Stimulated activated CD4-positive, alpha-beta T cell treated with anti-CD3 and anti-CD28 coated beads, Interleukin-12 subunit alpha, Interleukin-12 subunit beta, amount 100 ng/mL, for 4 hours (primary cell): ENCODE measurements around the gene WDR5.

ENCODE experiments used
- DNase-seq: peaks from one replicate; pipeline ENCODE4 v3.0.0-alpha.2; 2020

The WDR5 gene

GRCh38 chr9:134189470-134190231 lies 53.8 kb downstream of the WDR5 start:
- DNase-seq: no peak

GRCh38 chr9:134190232-134191121 lies 54.6 kb downstream of the WDR5 start:
- no peak for DNase-seq

GRCh38 chr9:134191455-134192209 lies 55.8 kb downstream of the WDR5 start:
- no peak for DNase-seq

DNA sequence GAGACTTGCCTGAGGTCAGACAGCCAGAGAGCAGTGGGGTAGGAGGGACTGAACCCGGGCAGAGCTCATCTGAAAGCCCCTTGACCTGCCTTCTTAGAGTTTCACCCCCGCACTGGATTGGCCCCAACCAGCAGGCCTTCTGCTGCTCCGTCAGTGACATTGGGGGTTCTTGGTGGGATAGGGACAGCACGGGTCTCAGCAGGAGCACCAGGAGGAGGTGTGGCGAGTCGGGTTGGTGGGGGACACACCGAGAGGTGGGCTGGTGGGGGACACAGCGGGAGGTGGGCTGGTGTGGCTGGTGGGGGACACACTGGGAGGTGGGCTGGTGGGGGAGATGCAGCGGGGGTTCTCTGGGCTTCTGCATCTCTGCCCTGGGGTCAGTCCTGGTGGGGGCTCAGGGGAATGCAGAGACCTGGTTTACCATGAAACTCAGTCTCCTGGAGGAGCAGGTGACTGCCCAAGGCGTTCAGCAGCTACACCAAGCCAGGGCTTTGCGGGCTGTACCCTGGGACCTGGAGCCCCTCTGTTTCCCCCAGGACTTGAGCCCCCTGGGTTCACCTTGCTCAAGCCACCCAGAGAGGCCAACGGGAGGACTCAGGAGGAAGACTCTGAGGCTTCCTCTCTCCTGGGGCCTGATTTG lies 56.5 kb downstream of the WDR5 start:
- DNase-seq: no peak

- DNase-seq: no peak
Observed at GRCh38 chr9:134192951-134193731, 57.3 kb downstream of the WDR5 start.

- DNase-seq: no peak
Observed at GRCh38 chr9:134193912-134194535, 58.1 kb downstream of the WDR5 start.

DNA sequence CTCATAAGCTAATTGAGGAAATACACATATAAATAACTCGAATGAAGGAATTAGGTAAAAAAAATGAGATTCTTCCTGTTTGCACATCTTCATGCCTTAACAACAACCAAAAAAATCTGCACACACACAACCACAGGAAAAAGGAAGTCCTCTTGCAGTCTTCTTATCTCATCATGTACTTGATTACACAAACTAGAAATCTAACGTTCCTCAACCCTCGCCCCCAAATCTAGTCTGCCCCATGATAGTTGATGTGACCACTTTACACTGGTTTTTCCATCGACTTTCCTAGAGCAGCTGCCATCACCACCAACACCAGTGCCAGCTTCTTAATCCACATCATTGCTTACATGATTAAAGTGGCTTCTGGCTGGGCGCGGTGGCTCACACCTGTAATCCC lies 59.7 kb downstream of the WDR5 start:
- no peak for DNase-seq

- no peak for DNase-seq
Observed at GRCh38 chr9:134196911-134197310, 61.0 kb downstream of the WDR5 start.

- DNase-seq: no peak
Observed at GRCh38 chr9:134198791-134199190, 62.9 kb downstream of the WDR5 start.

DNA sequence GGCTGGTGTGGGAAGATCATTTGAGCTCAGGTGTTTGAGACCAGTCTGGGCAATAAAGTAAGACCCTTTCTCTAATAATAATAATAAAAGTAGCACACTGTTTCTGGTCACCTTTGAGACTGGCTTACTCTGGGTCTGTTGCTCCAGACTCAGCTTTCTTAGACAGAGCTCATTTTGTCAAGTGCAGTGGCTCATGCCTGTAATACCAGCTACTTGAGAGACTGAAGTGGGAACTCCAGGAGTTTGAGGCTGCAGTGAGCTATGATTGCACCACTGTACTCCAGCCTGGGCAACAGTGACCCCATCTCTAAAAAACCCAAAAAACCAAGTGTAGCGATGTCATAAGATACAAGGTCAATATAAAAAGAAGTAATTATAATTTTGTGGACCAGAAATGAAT lies 64.8 kb downstream of the WDR5 start:
- DNase-seq: no peak

GRCh38 chr9:134203224-134203623 lies 67.3 kb downstream of the WDR5 start:
- DNase-seq: no peak

- DNase-seq: no peak
Observed at GRCh38 chr9:134204041-134204440, 68.2 kb downstream of the WDR5 start.

- no peak for DNase-seq
Observed at GRCh38 chr9:134204991-134205578, 69.2 kb downstream of the WDR5 start.

- no peak for DNase-seq
Observed at GRCh38 chr9:134205672-134206310, 69.9 kb downstream of the WDR5 start.

DNA sequence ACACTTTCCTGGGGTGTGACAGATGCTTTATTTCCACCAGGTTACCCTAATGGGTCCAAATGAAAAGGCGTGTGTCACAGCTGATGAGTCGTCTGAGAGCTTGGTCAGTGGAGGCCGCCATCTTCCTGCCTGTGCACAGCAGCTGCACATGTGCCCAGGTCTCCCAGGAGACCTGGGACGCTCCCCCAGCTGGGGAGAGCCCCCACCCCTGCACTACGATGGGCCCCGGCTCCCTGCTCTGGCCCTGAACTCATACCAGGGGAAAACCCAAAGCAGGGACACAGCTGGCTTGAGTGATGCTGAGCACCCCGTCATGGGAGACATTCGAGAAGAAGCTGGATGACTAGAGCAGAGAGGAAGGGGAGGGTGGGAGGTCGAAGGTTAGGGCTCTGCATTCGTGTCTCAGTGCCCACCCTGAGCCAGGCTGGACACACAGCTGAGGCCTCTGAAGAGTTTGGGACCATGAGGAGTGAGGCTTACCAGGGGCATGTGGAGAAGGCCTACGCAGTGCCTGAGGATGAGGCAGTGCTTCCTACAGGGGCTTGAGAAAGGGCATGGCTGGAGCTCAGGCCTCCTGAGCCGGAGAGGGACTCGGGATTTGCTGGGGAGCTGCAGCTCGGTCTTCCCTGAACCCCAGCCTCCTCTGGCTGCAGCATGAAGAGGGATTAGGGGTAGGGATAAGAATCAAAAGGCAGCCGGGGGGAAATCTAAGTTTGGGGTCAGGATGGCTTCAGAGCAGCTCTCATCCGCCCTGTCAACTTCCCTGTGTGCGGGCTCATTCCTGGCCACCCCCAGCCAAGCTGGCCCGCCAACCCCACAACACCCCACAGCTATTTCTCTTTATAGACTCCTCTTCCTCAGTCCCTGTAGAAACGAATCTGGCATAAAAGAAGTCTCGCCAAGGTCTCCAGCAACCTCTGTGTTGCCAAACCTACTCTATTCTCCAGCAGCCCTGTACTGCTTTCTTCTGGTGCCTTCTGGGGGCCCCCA lies 70.7 kb downstream of the WDR5 start:
- no peak for DNase-seq

- DNase-seq: no peak
Observed at GRCh38 chr9:134208310-134208841, 72.5 kb downstream of the WDR5 start.

DNA sequence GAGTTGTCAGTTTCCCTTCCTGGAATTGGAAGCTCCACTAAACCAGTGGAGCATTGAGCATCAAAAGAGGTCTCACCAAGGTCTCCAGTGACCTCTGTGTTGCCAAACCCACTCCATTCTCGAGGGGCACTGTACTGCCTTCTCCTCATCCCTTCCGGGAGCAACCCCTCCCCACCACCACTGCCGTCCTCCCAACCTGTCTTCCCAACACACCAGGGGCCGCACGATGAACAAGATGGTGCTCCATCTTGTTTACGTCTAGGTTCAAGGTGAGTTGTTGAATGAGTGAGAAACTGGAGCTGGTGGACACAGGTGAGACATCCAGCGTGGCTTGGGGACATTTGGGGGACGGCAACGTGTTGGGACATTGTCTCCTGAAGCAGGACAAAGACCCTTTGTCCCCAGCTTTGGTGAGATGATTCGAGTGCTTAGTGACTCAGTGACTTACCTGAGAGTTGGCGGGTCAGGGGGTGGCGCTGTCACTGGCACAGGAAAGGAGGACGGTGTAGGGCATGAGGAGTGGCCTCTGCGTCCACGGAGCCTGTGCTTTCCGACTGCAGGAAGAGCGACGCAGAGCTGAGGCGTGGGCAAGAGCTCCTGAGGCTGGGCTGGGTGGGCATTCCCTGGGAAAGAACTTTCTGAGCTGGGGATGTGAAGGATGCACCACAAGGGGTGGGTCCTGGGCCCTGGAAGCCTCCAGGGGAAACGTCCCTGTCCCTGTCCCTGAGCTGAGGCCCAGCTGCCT lies 73.3 kb downstream of the WDR5 start:
- no peak for DNase-seq
